Measurements from ENCODE around the gene SUN1. TPM values are rescaled to one million over a fixed set of nuclear protein-coding genes. Genes with fewer than 3 reads are reported as not detected.
"Not testable (repeated sequence)": the region's sequence is repeated elsewhere in the genome, so short reads cannot be mapped to it uniquely, and the experiment has no call there.

SUN1 gene
- total and polyA plus RNA-seq, 2 donors from 2014 or later, result 40.4 to 168 TPM

DNA sequence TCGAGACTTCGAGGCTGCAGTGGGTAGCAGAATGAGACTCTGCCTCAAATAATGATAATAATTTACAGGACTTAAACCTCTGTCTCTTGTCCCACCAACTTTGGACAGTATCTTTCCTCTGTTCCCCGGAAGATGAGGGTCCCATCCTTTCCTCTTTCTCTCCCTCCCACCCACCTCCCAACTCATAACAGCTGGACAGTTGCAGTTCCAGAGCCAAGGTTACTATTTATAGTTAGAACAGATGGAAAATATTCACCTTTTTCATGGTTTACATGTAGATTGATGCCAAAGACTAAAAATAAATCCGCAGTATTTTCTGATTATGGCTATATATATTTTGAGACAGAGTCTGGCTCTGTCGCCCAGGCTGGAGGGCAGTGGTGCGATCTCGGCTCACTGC lies 31.6 kb upstream of the SUN1 start:
- H3K4me1 ChIP-seq (ENCODE audit: control insufficient read depth in 2 of 3, insufficient read depth in 2 of 3, low read depth in 1 of 3, low read length in 3 of 3), result peaks cover 0 to 18% (median 4%) of the 10 kb centered on the region in 3 donors
- DNase-seq (no peak), FAIRE-seq (no peak)
- TF ChIP-seq, protein P1, sequence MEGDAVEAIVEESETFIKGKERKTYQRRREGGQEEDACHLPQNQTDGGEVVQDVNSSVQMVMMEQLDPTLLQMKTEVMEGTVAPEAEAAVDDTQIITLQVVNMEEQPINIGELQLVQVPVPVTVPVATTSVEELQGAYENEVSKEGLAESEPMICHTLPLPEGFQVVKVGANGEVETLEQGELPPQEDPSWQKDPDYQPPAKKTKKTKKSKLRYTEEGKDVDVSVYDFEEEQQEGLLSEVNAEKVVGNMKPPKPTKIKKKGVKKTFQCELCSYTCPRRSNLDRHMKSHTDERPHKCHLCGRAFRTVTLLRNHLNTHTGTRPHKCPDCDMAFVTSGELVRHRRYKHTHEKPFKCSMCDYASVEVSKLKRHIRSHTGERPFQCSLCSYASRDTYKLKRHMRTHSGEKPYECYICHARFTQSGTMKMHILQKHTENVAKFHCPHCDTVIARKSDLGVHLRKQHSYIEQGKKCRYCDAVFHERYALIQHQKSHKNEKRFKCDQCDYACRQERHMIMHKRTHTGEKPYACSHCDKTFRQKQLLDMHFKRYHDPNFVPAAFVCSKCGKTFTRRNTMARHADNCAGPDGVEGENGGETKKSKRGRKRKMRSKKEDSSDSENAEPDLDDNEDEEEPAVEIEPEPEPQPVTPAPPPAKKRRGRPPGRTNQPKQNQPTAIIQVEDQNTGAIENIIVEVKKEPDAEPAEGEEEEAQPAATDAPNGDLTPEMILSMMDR (IDR thresholded peaks at IDR 0.05; ENCODE audit: borderline replicate concordance, extremely low read depth, insufficient read depth), result no peak
- no peaks in the 10 kb centered on the region for H3K36me3 ChIP-seq (ENCODE audit: control insufficient read depth in 2 of 3, insufficient read depth in 3 of 3, low read length in 3 of 3)
- no peak overlapping the region for H3K27ac ChIP-seq (ENCODE audit: low read depth in 2 of 2, low read length in 2 of 2)
- no peak overlapping the region for H3K4me3 ChIP-seq (ENCODE audit: low read length in 3 of 3)
- no peak overlapping the region for H3K9ac ChIP-seq (ENCODE audit: low read length in 3 of 3)
- intact Hi-C loops (cut with DNase I), result no loop called here
- H3K9me3 ChIP-seq (ENCODE audit: control insufficient read depth in 2 of 3, insufficient read depth in 1 of 3, low read length in 3 of 3), result no peaks in the 10 kb centered on the region
- H3K27me3 ChIP-seq (ENCODE audit: control insufficient read depth, insufficient read depth, low read length), result no peaks in the 10 kb centered on the region

DNA sequence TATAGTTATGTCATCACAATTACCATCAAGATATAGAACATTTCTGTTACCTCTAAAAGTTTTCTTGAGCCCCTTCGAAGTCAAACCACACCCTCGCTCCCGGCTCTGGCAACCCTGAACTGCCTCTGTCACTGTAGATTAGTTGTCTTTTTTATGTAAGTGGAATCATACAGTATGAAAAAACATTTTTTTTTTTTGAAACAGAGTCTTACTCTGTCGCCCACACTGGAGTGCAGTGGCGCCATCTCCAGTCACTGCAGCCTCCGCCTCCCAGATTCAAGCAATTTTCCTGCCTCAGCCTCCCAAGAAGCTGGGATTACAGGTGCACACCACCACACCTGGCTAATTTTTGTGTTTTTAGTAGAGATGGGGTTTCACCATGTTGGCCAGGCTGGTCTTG lies 30.9 kb upstream of the SUN1 start:
- H3K9me3 ChIP-seq (ENCODE audit: control insufficient read depth in 2 of 3, insufficient read depth in 1 of 3, low read length in 3 of 3); H3K36me3 ChIP-seq (ENCODE audit: control insufficient read depth in 2 of 3, insufficient read depth in 3 of 3, low read length in 3 of 3); H3K27ac ChIP-seq (ENCODE audit: low read depth in 2 of 2, low read length in 2 of 2); H3K27me3 ChIP-seq (ENCODE audit: control insufficient read depth, insufficient read depth, low read length); H3K4me3 ChIP-seq (ENCODE audit: low read length in 3 of 3); H3K9ac ChIP-seq (ENCODE audit: low read length in 3 of 3); FAIRE-seq; intact Hi-C loops (cut with DNase I): not testable (repeated sequence)
- peak in 1 of 5 donors; percentile 42 for DNase-seq
- H3K4me1 ChIP-seq (ENCODE audit: control insufficient read depth in 2 of 3, insufficient read depth in 2 of 3, low read depth in 1 of 3, low read length in 3 of 3), result peaks cover 0 to 18% (median 4%) of the 10 kb centered on the region in 3 donors

DNA sequence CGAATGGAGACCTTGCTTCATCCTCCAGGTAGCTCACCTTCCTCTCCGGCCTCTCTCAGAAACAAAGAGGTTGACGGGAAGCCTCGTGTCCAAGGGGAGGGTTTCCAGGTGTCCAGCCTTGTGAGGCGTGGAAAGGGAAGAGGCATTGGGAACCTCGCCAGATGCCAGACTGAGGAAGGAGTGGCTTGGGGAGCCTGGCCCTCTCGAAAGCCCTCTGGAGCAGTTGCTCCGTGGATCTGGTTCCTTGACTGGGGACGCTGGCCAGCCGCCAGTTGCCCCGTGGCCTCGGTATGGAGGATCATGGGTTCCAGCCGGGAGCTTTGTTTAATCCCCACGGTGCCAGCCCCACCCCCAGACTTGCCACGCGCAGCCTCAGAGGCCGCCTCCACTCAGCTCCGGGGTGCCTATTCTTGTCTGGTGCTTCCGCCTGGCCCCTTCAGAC lies 30.3 kb upstream of the SUN1 start:
- intact Hi-C loops (cut with DNase I), result no loop called here
- Histone ChIP-seq H3K9ac (ENCODE audit: low read length in 3 of 3) (no peak overlapping the region), H3K27ac (ENCODE audit: low read depth in 2 of 2, low read length in 2 of 2) (peak overlapping the region; percentile 40 to 60), H3K9me3 (ENCODE audit: control insufficient read depth in 2 of 3, insufficient read depth in 1 of 3, low read length in 3 of 3) (no peaks in the 10 kb centered on the region), H3K4me1 (ENCODE audit: control insufficient read depth in 2 of 3, insufficient read depth in 2 of 3, low read depth in 1 of 3, low read length in 3 of 3) (peaks cover 0 to 18% (median 4%) of the 10 kb centered on the region in 3 donors), H3K27me3 (ENCODE audit: control insufficient read depth, insufficient read depth, low read length) (no peaks in the 10 kb centered on the region), H3K36me3 (ENCODE audit: control insufficient read depth in 2 of 3, insufficient read depth in 3 of 3, low read length in 3 of 3) (no peaks in the 10 kb centered on the region), H3K4me3 (ENCODE audit: low read length in 3 of 3) (peak overlapping the region in 1 of 3 donors; percentile 52)
- DNase-seq, result peak in 4 of 5 donors; percentile 34 to 96 (median 69)
- FAIRE-seq, result no peak
- TF ChIP-seq, protein P1 (IDR thresholded peaks at IDR 0.05; ENCODE audit: borderline replicate concordance, extremely low read depth, insufficient read depth), result no peak

DNA sequence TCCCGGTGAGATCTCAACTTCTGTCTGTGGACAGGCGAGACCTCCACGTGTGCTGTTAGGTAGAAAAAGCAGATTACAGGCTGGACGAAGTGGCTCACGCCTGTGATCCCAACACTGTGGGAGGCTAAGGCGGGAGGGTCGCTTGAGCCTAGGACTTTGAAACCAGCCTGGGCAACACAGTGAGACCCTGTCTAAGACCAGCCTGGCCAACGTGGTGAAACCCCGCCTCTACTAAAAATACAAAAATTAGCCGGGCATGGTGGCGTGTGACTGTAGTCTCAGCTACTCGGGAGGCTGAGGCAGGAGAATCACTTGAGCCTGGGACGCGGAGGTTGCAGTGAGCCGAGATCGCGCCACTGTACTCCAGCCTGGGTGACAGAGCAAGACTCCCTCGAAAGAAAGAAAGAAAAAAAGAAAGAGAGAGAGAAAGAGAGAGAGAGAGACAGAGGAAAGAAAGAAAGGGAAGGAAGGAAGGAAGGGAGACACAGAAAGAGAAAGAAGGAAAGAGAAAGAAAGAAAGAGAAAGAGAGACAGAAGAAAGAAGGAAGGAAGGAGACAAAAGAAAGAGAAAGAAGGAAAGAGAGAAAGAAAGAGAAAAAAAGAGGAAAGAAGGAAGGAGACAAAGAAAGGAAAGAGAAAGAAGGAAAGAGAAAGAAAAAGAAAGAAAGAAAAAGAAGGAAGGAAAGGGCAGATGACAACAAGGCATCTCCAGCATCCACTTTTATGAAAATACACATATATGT lies 29.6 kb upstream of the SUN1 start:
- Histone ChIP-seq H3K4me3 (ENCODE audit: low read length in 3 of 3) (no peak overlapping the region), H3K4me1 (ENCODE audit: control insufficient read depth in 2 of 3, insufficient read depth in 2 of 3, low read depth in 1 of 3, low read length in 3 of 3) (peaks cover 0 to 18% (median 4%) of the 10 kb centered on the region in 3 donors), H3K27ac (ENCODE audit: low read depth in 2 of 2, low read length in 2 of 2) (peak overlapping the region; percentile 60 to 80), H3K9ac (ENCODE audit: low read length in 3 of 3) (no peak overlapping the region), H3K36me3 (ENCODE audit: control insufficient read depth in 2 of 3, insufficient read depth in 3 of 3, low read length in 3 of 3) (no peaks in the 10 kb centered on the region), H3K9me3 (ENCODE audit: control insufficient read depth in 2 of 3, insufficient read depth in 1 of 3, low read length in 3 of 3) (no peaks in the 10 kb centered on the region), H3K27me3 (ENCODE audit: control insufficient read depth, insufficient read depth, low read length) (no peaks in the 10 kb centered on the region)
- TF ChIP-seq, protein P1 (IDR thresholded peaks at IDR 0.05; ENCODE audit: borderline replicate concordance, extremely low read depth, insufficient read depth), result no peak
- FAIRE-seq, result no peak
- intact Hi-C loops (cut with DNase I), result no loop called here
- no peak for DNase-seq

All from kidney (tissue), 14 donors.